Gastroesophageal sphincter (tissue), 4 donors: ENCODE data around the gene RIPOR2. TPM values are rescaled to one million over a fixed set of nuclear protein-coding genes. Genes with fewer than 3 reads are reported as not detected.

Experiments
- ATAC-seq: fragments of 150-250 bp; one replicate; pipeline ENCODE4 v1.9.1; 2016; ENCODE audit warnings: mild to moderate bottlenecking, moderate library complexity
- H3K27ac ChIP-seq, 4 donors: fragments of 200-600 bp; sonication (generic) in 3 of 4; 1 replicate in 3 of 4; 2 replicates in 1 of 4; pipeline ENCODE4 v1.5.1; 2016 to 2019
- H3K27me3 ChIP-seq: fragments of 200-600 bp; sonication (generic); one replicate; pipeline ENCODE4 v1.5.1; 2019
- H3K36me3 ChIP-seq, 2 donors: fragments of 200-600 bp; sonication (generic); one replicate each; pipeline ENCODE4 v1.5.1; 2019; ENCODE audit warnings: control low read depth in 1 of 2
- H3K4me1 ChIP-seq, 3 donors: fragments of 200-600 bp; sonication (generic); 1 replicate in 2 of 3; 2 replicates in 1 of 3; pipeline ENCODE4 v1.5.1; 2016 to 2019; ENCODE audit warnings: control low read depth in 2 of 3
- H3K4me3 ChIP-seq, 2 donors: fragments of 200-600 bp; sonication (generic); one replicate each; pipeline ENCODE4 v1.5.1; 2019; ENCODE audit warnings: mild to moderate bottlenecking in 1 of 2, moderate library complexity in 1 of 2
- H3K9me3 ChIP-seq, 3 donors: fragments of 200-600 bp; sonication (generic); one replicate each; pipeline ENCODE4 v1.5.1; 2017 to 2019; ENCODE audit warnings: control low read depth in 2 of 3
- EP300 ChIP-seq: sonication (generic); formaldehyde crosslinking; IDR thresholded peaks from one replicate; pipeline ENCODE4 v1.6.1; 2017; ENCODE audit warnings: antibody characterized with exemption, mild to moderate bottlenecking
- POLR2A ChIP-seq, 2 donors: fragments of 450-650 bp; IDR thresholded peaks; one replicate each; pipeline ENCODE4 v1.6.1; 2017; ENCODE audit warnings: antibody characterized with exemption in 2 of 2, mild to moderate bottlenecking in 2 of 2, moderate library complexity in 1 of 2
- POLR2AphosphoS5 ChIP-seq: sonication (generic); formaldehyde crosslinking; IDR thresholded peaks from one replicate; pipeline ENCODE4 v1.6.1; 2017; ENCODE audit warnings: antibody characterized with exemption
- WGBS, 2 donors: methylation state at CpG; one replicate each; pipeline ENCODE4 v1.1.5; 2018; ENCODE audit warnings: low coverage in 1 of 2; 5-methylcytosine and 5-hydroxymethylcytosine counted together
- total RNA-seq, 4 donors: library from RNA; depleted of rRNA; stranded (reverse); fragments of >200 nt; gene quantifications; one replicate each; pipeline ENCODE4 v1.1.0, GENCODE V29; 2016
- TF ChIP-seq, protein P1 (sequence below), 4 experiments: fragments of 200-600 bp in 2 of 4; fragments of 450-650 bp in 2 of 4; sonication (generic) in 1 of 4; IDR thresholded peaks; one replicate each; pipeline ENCODE4 v1.5.1; 2017 to 2019; ENCODE audit warnings: antibody characterized with exemption in 4 of 4, mild to moderate bottlenecking in 2 of 4, moderate library complexity in 2 of 4

Gene RIPOR2
- total RNA-seq, 4 donors from 2014 or later, result 1.7 to 14.9 (median 4.2) TPM

- no peak overlapping the region for H3K27ac ChIP-seq
- WGBS, 2 donors, result 79 to 100% methylated on average over 2 to 3 of the region's 3 CpGs
- H3K27me3 ChIP-seq, result no peaks in the 10 kb centered on the region
- no peaks in the 10 kb centered on the region for H3K9me3 ChIP-seq
- no peaks in the 10 kb centered on the region for H3K36me3 ChIP-seq
- no peak for ATAC-seq
- H3K4me1 ChIP-seq, result no peaks in the 10 kb centered on the region
- no peak overlapping the region for H3K4me3 ChIP-seq
- TF ChIP-seq POLR2AphosphoS5 (no peak), EP300 (no peak), POLR2A (IDR thresholded peaks at IDR 0.05) (no peak)
- TF ChIP-seq, protein P1, sequence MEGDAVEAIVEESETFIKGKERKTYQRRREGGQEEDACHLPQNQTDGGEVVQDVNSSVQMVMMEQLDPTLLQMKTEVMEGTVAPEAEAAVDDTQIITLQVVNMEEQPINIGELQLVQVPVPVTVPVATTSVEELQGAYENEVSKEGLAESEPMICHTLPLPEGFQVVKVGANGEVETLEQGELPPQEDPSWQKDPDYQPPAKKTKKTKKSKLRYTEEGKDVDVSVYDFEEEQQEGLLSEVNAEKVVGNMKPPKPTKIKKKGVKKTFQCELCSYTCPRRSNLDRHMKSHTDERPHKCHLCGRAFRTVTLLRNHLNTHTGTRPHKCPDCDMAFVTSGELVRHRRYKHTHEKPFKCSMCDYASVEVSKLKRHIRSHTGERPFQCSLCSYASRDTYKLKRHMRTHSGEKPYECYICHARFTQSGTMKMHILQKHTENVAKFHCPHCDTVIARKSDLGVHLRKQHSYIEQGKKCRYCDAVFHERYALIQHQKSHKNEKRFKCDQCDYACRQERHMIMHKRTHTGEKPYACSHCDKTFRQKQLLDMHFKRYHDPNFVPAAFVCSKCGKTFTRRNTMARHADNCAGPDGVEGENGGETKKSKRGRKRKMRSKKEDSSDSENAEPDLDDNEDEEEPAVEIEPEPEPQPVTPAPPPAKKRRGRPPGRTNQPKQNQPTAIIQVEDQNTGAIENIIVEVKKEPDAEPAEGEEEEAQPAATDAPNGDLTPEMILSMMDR (IDR thresholded peaks at IDR 0.05), result no peak
Observed at GRCh38 chr6:24763578-24763977, 172.2 kb downstream of the RIPOR2 start.

DNA sequence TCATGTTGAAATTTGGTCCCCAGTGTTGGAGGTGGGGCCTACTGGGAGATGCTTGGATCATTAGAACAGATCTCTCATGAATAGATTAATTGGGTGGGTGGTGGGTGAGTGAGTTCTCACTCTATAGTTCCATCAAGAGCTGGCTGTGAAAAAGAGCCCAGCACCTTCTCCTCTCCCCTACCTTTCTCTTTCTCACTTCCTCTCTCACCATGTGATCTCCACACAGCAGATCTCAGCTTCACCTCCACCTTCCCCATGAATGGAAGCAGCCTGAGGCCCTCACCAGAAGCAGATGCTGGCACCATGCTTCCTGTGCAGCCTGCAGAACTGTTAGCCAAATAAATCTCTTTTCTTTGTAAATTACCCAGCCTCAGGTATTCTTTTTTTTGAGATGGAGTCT lies 173.9 kb downstream of the RIPOR2 start:
- Histone ChIP-seq H3K4me1 (no peaks in the 10 kb centered on the region), H3K4me3 (no peak overlapping the region)
- no peak for ATAC-seq

GRCh38 chr6:24761193-24761835 lies 174.4 kb downstream of the RIPOR2 start:
- TF ChIP-seq EP300 (no peak), POLR2AphosphoS5 (no peak), POLR2A (IDR thresholded peaks at IDR 0.05) (no peak)
- TF ChIP-seq, protein P1 (IDR thresholded peaks at IDR 0.05), result no peak
- ATAC-seq, result no peak
- no peaks in the 10 kb centered on the region for H3K36me3 ChIP-seq
- H3K4me1 ChIP-seq, result no peaks in the 10 kb centered on the region
- no CpG with 5 or more reads among the region's 17 CpGs for WGBS, 2 donors
- no peak overlapping the region for H3K4me3 ChIP-seq
- no peak overlapping the region for H3K27ac ChIP-seq
- no peaks in the 10 kb centered on the region for H3K27me3 ChIP-seq
- H3K9me3 ChIP-seq, result no peaks in the 10 kb centered on the region

More for the DNA sequence above, 173.9 kb downstream of the RIPOR2 start:
- H3K27me3 ChIP-seq, result no peaks in the 10 kb centered on the region
- no peak for TF ChIP-seq POLR2A (IDR thresholded peaks at IDR 0.05)
- TF ChIP-seq, protein P1 (IDR thresholded peaks at IDR 0.05), result no peak
- TF ChIP-seq POLR2AphosphoS5, result no peak
- no peak for TF ChIP-seq EP300
- no peaks in the 10 kb centered on the region for H3K36me3 ChIP-seq
- no peaks in the 10 kb centered on the region for H3K9me3 ChIP-seq
- no peak overlapping the region for H3K27ac ChIP-seq

- TF ChIP-seq, protein P1 (IDR thresholded peaks at IDR 0.05), result no peak
- TF ChIP-seq POLR2A (IDR thresholded peaks at IDR 0.05), result no peak
- TF ChIP-seq EP300, result no peak
- TF ChIP-seq POLR2AphosphoS5, result no peak
- 89% methylated on average over 5 of the region's 5 CpGs; no CpG with 5 or more reads in 1 of the 2 donors for WGBS, 2 donors
- no peak for ATAC-seq
Observed at GRCh38 chr6:24760210-24760609, 175.6 kb downstream of the RIPOR2 start.

DNA sequence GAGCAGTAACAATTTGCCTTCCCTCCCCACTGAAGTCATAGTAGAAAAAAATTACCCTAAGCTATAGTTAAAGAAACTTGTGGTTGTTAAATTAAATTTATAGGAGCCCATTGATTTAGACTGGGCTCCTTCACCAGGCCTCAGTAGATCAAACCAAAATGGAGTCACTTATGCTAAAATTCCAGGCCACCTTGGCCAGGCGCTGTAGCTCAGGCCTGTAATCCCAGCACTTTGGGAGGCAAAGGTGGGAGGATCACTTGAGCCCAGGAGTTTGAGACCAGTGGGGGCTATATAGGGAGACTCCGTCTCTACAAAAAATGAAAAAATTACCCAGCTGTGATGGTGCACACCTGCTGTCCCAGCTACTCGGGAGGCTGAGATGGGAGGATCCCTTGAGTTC lies 176.0 kb downstream of the RIPOR2 start:
- no peaks in the 10 kb centered on the region for H3K9me3 ChIP-seq
- ATAC-seq, result no peak
- H3K27ac ChIP-seq, result no peak overlapping the region
- no peaks in the 10 kb centered on the region for H3K27me3 ChIP-seq
- no peak overlapping the region for H3K4me3 ChIP-seq
- no peaks in the 10 kb centered on the region for H3K4me1 ChIP-seq
- H3K36me3 ChIP-seq, result no peaks in the 10 kb centered on the region
- TF ChIP-seq EP300 (no peak), POLR2A (IDR thresholded peaks at IDR 0.05) (no peak), POLR2AphosphoS5 (no peak)
- TF ChIP-seq, protein P1 (IDR thresholded peaks at IDR 0.05), result no peak
- 93 to 95% methylated on average over 3 of the region's 3 CpGs for WGBS, 2 donors

More at GRCh38 chr6:24760210-24760609, 175.6 kb downstream of the RIPOR2 start:
- Histone ChIP-seq H3K36me3 (no peaks in the 10 kb centered on the region), H3K4me1 (no peaks in the 10 kb centered on the region), H3K27ac (no peak overlapping the region), H3K9me3 (no peaks in the 10 kb centered on the region), H3K4me3 (no peak overlapping the region), H3K27me3 (no peaks in the 10 kb centered on the region)
